Measurements from ENCODE around the gene MAFB. TPM values are rescaled to one million over a fixed set of nuclear protein-coding genes. Genes with fewer than 3 reads are reported as not detected.

Gene MAFB
- total and polyA plus RNA-seq, 10 donors, result 18.7 to 295 (median 180) TPM

- H3K36me3 ChIP-seq, result no peaks in the 10 kb centered on the region
Measured at GRCh38 chr20:40727960-40728359, 38.9 kb upstream of the MAFB start.

GRCh38 chr20:40726776-40727175 lies 37.7 kb upstream of the MAFB start:
- 59 to 88% (median 68%) methylated on average over 3 of the region's 3 CpGs for WGBS, 5 donors
- intact Hi-C loops (cut with DNase I; ENCODE audit: low total_unique reads), result no loop called here
- no peak for DNase-seq
- Histone ChIP-seq H3K4me1 (no peaks in the 10 kb centered on the region), H3K27ac (no peak overlapping the region), H3K27me3 (replicated peaks in 1 of 7) (peaks cover 0 to 9% (median 0%) of the 10 kb centered on the region in 7 donors), H3K36me3 (no peaks in the 10 kb centered on the region), H3K4me3 (no peak overlapping the region), H3K9me3 (peaks cover 0 to 13% (median 0%) of the 10 kb centered on the region in 8 donors)
- TF ChIP-seq POLR2AphosphoS5 (IDR thresholded peaks at IDR 0.05) (no peak), CTCF (IDR thresholded peaks at IDR 0.05 in 8 of 11, conservative IDR thresholded peaks at IDR 0.05 in 3 of 11) (no peak), POLR2A (IDR thresholded peaks at IDR 0.05) (no peak)

More at GRCh38 chr20:40727960-40728359, 38.9 kb upstream of the MAFB start:
- TF ChIP-seq POLR2AphosphoS5 (IDR thresholded peaks at IDR 0.05) (no peak), CTCF (IDR thresholded peaks at IDR 0.05 in 8 of 11, conservative IDR thresholded peaks at IDR 0.05 in 3 of 11) (no peak), POLR2A (IDR thresholded peaks at IDR 0.05) (no peak)
- H3K4me3 ChIP-seq, result no peak overlapping the region
- H3K4me1 ChIP-seq, result no peaks in the 10 kb centered on the region
- H3K9me3 ChIP-seq, result peaks cover 0 to 13% (median 0%) of the 10 kb centered on the region in 8 donors
- no peak for DNase-seq
- intact Hi-C loops (cut with DNase I; ENCODE audit: low total_unique reads), result no loop called here
- H3K27ac ChIP-seq, result no peak overlapping the region
- H3K27me3 ChIP-seq (replicated peaks in 1 of 7), result peaks cover 0 to 13% (median 0%) of the 10 kb centered on the region in 7 donors

GRCh38 chr20:40724566-40724965 lies 35.5 kb upstream of the MAFB start:
- Histone ChIP-seq H3K36me3 (no peaks in the 10 kb centered on the region), H3K4me1 (peaks cover 0 to 2% (median 0%) of the 10 kb centered on the region in 6 donors), H3K4me3 (no peak overlapping the region), H3K9me3 (peaks cover 0 to 13% (median 0%) of the 10 kb centered on the region in 8 donors), H3K27ac (no peak overlapping the region), H3K27me3 (replicated peaks in 1 of 7) (peaks cover 0 to 6% (median 0%) of the 10 kb centered on the region in 7 donors)
- intact Hi-C loops (cut with DNase I; ENCODE audit: low total_unique reads), result no loop called here
- no peak for DNase-seq
- TF ChIP-seq CTCF (IDR thresholded peaks at IDR 0.05 in 8 of 11, conservative IDR thresholded peaks at IDR 0.05 in 3 of 11) (no peak), POLR2AphosphoS5 (IDR thresholded peaks at IDR 0.05) (no peak), POLR2A (IDR thresholded peaks at IDR 0.05) (no peak)
- WGBS, 5 donors, result 81 to 89% (median 84%) methylated on average over 5 to 7 of the region's 7 CpGs

GRCh38 chr20:40720826-40721225 lies 31.8 kb upstream of the MAFB start:
- H3K4me3 ChIP-seq, result no peak overlapping the region
- no peaks in the 10 kb centered on the region for H3K36me3 ChIP-seq
- no peak for TF ChIP-seq POLR2A (IDR thresholded peaks at IDR 0.05)
- TF ChIP-seq POLR2AphosphoS5 (IDR thresholded peaks at IDR 0.05), result no peak
- TF ChIP-seq CTCF (IDR thresholded peaks at IDR 0.05 in 8 of 11, conservative IDR thresholded peaks at IDR 0.05 in 3 of 11), result no peak
- H3K27ac ChIP-seq, result no peak overlapping the region
- peaks cover 0 to 5% (median 0%) of the 10 kb centered on the region in 6 donors for H3K4me1 ChIP-seq
- intact Hi-C loops (cut with DNase I; ENCODE audit: low total_unique reads), result no loop called here
- DNase-seq, result no peak
- peaks cover 0 to 8% (median 0%) of the 10 kb centered on the region in 7 donors for H3K27me3 ChIP-seq (replicated peaks in 1 of 7)
- H3K9me3 ChIP-seq, result no peaks in the 10 kb centered on the region
- 81 to 100% (median 88%) methylated on average over 1 of the region's 1 CpG for WGBS, 5 donors
